ENCODE measurements around the gene PRPF4.

PRPF4 gene

GRCh38 chr9:113250807-113251206 lies 24.7 kb upstream of the PRPF4 start:
- Histone ChIP-seq H3K9me3 (ENCODE audit: insufficient read depth, low read length) (no peaks in the 10 kb centered on the region), H3K4me3 (ENCODE audit: insufficient read depth, low read length, poor library complexity, severe bottlenecking) (no peak overlapping the region), H3K9me2 (replicated peaks; ENCODE audit: insufficient read depth, low read length) (no peaks in the 10 kb centered on the region), H2AFZ (ENCODE audit: low read depth, low read length, severe bottlenecking) (no peak overlapping the region), H3K79me2 (ENCODE audit: insufficient read depth, low read length) (no peaks in the 10 kb centered on the region), H3F3A (ENCODE audit: insufficient read depth) (no peaks in the 10 kb centered on the region), H3K36me3 (ENCODE audit: low read length) (no peaks in the 10 kb centered on the region), H3K27me3 (ENCODE audit: low read length) (no peaks in the 10 kb centered on the region), H3K9ac (ENCODE audit: low read length) (no peak overlapping the region), H3K4me2 (ENCODE audit: low read depth, low read length, poor library complexity, severe bottlenecking) (no peak overlapping the region), H3K27ac (ENCODE audit: low read depth, low read length) (no peak overlapping the region), H4K20me1 (ENCODE audit: low read depth, low read length) (no peaks in the 10 kb centered on the region)
- TF ChIP-seq EZH2phosphoT487 (conservative IDR thresholded peaks at IDR 0.05; ENCODE audit: low read length), result no peak
- TF ChIP-seq, protein P1, sequence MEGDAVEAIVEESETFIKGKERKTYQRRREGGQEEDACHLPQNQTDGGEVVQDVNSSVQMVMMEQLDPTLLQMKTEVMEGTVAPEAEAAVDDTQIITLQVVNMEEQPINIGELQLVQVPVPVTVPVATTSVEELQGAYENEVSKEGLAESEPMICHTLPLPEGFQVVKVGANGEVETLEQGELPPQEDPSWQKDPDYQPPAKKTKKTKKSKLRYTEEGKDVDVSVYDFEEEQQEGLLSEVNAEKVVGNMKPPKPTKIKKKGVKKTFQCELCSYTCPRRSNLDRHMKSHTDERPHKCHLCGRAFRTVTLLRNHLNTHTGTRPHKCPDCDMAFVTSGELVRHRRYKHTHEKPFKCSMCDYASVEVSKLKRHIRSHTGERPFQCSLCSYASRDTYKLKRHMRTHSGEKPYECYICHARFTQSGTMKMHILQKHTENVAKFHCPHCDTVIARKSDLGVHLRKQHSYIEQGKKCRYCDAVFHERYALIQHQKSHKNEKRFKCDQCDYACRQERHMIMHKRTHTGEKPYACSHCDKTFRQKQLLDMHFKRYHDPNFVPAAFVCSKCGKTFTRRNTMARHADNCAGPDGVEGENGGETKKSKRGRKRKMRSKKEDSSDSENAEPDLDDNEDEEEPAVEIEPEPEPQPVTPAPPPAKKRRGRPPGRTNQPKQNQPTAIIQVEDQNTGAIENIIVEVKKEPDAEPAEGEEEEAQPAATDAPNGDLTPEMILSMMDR (IDR thresholded peaks at IDR 0.05; ENCODE audit: insufficient read depth, low read length, poor library complexity, severe bottlenecking), result no peak

DNA sequence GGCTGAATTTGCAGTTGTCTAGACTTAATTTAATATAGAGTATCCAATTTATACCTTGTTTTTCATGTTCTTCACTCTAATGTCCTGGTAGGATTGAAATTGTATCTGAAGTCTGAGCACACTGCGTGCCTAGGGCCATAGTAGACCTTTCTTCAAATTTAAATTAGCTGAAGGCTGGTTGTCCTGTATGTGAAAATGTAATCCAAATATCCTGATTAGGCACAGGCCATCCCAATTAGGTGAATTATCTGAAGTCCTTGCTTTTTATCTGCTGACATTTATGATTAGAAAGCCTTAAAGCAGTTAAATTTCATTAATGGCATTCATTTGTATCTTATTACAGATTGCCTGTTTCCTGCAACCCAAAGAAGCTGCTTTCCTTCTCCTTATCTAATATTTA lies 20.5 kb upstream of the PRPF4 start:
- Histone ChIP-seq H4K20me1 (ENCODE audit: low read depth, low read length) (no peaks in the 10 kb centered on the region), H3K9me3 (ENCODE audit: insufficient read depth, low read length) (no peaks in the 10 kb centered on the region)
- TF ChIP-seq, protein P1 (IDR thresholded peaks at IDR 0.05; ENCODE audit: insufficient read depth, low read length, poor library complexity, severe bottlenecking), result no peak
- TF ChIP-seq EZH2phosphoT487 (conservative IDR thresholded peaks at IDR 0.05; ENCODE audit: low read length), result no peak

GRCh38 chr9:113255438-113255837 lies 20.0 kb upstream of the PRPF4 start:
- Histone ChIP-seq H3K27me3 (ENCODE audit: low read length) (no peaks in the 10 kb centered on the region), H4K20me1 (ENCODE audit: low read depth, low read length) (no peaks in the 10 kb centered on the region), H2AFZ (ENCODE audit: low read depth, low read length, severe bottlenecking) (no peak overlapping the region), H3F3A (ENCODE audit: insufficient read depth) (no peaks in the 10 kb centered on the region), H3K36me3 (ENCODE audit: low read length) (no peaks in the 10 kb centered on the region; the same call in 1 of the 2 replicates), H3K27ac (ENCODE audit: low read depth, low read length) (no peak overlapping the region), H3K9me3 (ENCODE audit: insufficient read depth, low read length) (no peaks in the 10 kb centered on the region), H3K79me2 (ENCODE audit: insufficient read depth, low read length) (no peaks in the 10 kb centered on the region), H3K4me2 (ENCODE audit: low read depth, low read length, poor library complexity, severe bottlenecking) (no peak overlapping the region), H3K4me3 (ENCODE audit: insufficient read depth, low read length, poor library complexity, severe bottlenecking) (no peak overlapping the region), H3K9ac (ENCODE audit: low read length) (no peak overlapping the region), H3K9me2 (replicated peaks; ENCODE audit: insufficient read depth, low read length) (no peaks in the 10 kb centered on the region)
- TF ChIP-seq, protein P1 (IDR thresholded peaks at IDR 0.05; ENCODE audit: insufficient read depth, low read length, poor library complexity, severe bottlenecking), result no peak
- TF ChIP-seq EZH2phosphoT487 (conservative IDR thresholded peaks at IDR 0.05; ENCODE audit: low read length), result no peak

More for the DNA sequence above, 20.5 kb upstream of the PRPF4 start:
- Histone ChIP-seq H2AFZ (ENCODE audit: low read depth, low read length, severe bottlenecking) (no peak overlapping the region), H3K79me2 (ENCODE audit: insufficient read depth, low read length) (no peaks in the 10 kb centered on the region), H3K27me3 (ENCODE audit: low read length) (no peaks in the 10 kb centered on the region), H3K9me2 (replicated peaks; ENCODE audit: insufficient read depth, low read length) (no peaks in the 10 kb centered on the region), H3K4me3 (ENCODE audit: insufficient read depth, low read length, poor library complexity, severe bottlenecking) (no peak overlapping the region), H3K36me3 (ENCODE audit: low read length) (no peaks in the 10 kb centered on the region; the same call in 1 of the 2 replicates), H3K27ac (ENCODE audit: low read depth, low read length) (no peak overlapping the region), H3K4me2 (ENCODE audit: low read depth, low read length, poor library complexity, severe bottlenecking) (no peak overlapping the region), H3F3A (ENCODE audit: insufficient read depth) (no peaks in the 10 kb centered on the region), H3K9ac (ENCODE audit: low read length) (no peak overlapping the region)
